MCF 10A (cell line): ENCODE measurements around the gene ZNF154. TPM values are rescaled to one million over a fixed set of nuclear protein-coding genes. Genes with fewer than 3 reads are reported as not detected.

ENCODE experiments used
- BruUV-seq: library from RNA; stranded (reverse); fragments of 400-500 nt; replicated peaks from 2 replicates; lab custom pipeline; 2021; lab: Mats Ljungman, UMichigan
- CTCF ChIA-PET: fragments of 300-600 bp; sonication (Branson Sonifier 250); formaldehyde crosslinking; extraction: SDS; loops from one replicate; lab custom pipeline; 2021; ENCODE audit warnings: antibody characterized with exemption, inconsistent platforms; lab: Yijun Ruan, JAX
- POLR2A ChIA-PET: fragments of 300-600, 350-650 bp; sonication (Branson Sonifier 250); formaldehyde crosslinking; extraction: SDS; loops from one replicate; lab custom pipeline; 2020; ENCODE audit warnings: antibody characterized with exemption, inconsistent platforms; lab: Yijun Ruan, JAX
- DNase-seq: peaks from one replicate; pipeline ENCODE4 v3.0.0-alpha.2; 2018; ENCODE audit not compliant: unreplicated experiment
- H3K27ac Mint-ChIP-seq: one replicate; pipeline ENCODE4 v1.8.0; 2022; ENCODE audit warnings: mild to moderate bottlenecking, low read depth, mixed read lengths; ENCODE audit not compliant: unreplicated experiment
- H3K27me3 Mint-ChIP-seq: one replicate; pipeline ENCODE4 v1.8.0; 2022; ENCODE audit warnings: mixed read lengths; ENCODE audit not compliant: insufficient read depth, unreplicated experiment
- H3K36me3 Mint-ChIP-seq: one replicate; pipeline ENCODE4 v1.8.0; 2022; ENCODE audit warnings: mild to moderate bottlenecking, moderate library complexity, mixed read lengths; ENCODE audit not compliant: insufficient read depth, unreplicated experiment
- H3K4me1 Mint-ChIP-seq: one replicate; pipeline ENCODE4 v1.8.0; 2022; ENCODE audit warnings: mixed read lengths; ENCODE audit not compliant: insufficient read depth, unreplicated experiment
- H3K4me3 Mint-ChIP-seq: one replicate; pipeline ENCODE4 v1.8.0; 2022; ENCODE audit warnings: mild to moderate bottlenecking, moderate library complexity, mixed read lengths; ENCODE audit not compliant: unreplicated experiment
- H3K9me3 Mint-ChIP-seq: one replicate; pipeline ENCODE4 v1.8.0; 2022; ENCODE audit warnings: mixed read lengths; ENCODE audit not compliant: unreplicated experiment
- intact Hi-C: fragments of 100-400 bp; cut with micrococcal nuclease; formaldehyde crosslinking; loops from 2 replicates; pipeline ENCODE4 v1.14.1; 2022
- total RNA-seq: library from RNA; stranded (reverse); gene quantifications from 2 replicates; pipeline ENCODE4 v1.2.3, GENCODE V29; 2022
- TF ChIP-seq, protein P1 (sequence below): fragments of 200-600 bp; IDR thresholded peaks from one replicate; pipeline ENCODE4 v1.8.0; 2022; ENCODE audit warnings: antibody characterized with exemption, mild to moderate bottlenecking; ENCODE audit not compliant: unreplicated experiment

The ZNF154 gene
- total RNA-seq, 1 experiment from 2014 or later: not detected

DNA sequence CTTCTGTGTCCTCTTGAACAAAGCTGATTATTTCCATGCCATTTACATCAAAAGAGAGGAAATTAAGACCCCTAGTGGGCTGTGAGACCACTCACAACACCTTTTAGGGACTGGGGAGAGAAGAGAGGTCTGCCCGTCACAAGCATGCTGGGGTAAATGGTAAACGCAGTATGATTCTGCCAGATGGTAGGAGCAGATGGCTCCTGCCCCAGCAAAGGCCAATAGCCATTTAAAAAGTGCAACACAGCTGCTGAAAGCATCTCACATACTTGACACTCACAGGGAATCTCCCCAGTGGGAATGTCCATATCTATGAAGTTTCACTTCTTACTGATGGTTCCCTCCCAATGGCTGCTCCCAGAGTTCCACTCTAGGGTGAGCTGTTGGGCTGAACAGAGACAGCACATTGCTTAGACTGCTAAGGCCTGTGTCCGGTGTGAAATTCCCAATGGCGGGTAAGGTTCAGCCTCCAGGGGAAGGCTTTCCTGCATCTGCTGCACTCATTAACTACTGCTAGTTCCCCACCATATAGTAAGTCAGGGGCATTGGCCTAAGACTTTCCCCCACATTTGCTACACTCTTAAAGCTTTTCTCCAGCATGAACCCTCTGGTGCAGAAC, 11.0 kb upstream of the ZNF154 start:
- Mint-ChIP-seq H3K9me3 (peaks cover 33% of the 10 kb centered on the region), H3K4me3 (no peak overlapping the region), H3K36me3 (peaks cover 36% of the 10 kb centered on the region), H3K4me1 (no peaks in the 10 kb centered on the region), H3K27me3 (no peaks in the 10 kb centered on the region), H3K27ac (no peak overlapping the region)
- POLR2A ChIA-PET: no interaction called here
- TF ChIP-seq, protein P1, sequence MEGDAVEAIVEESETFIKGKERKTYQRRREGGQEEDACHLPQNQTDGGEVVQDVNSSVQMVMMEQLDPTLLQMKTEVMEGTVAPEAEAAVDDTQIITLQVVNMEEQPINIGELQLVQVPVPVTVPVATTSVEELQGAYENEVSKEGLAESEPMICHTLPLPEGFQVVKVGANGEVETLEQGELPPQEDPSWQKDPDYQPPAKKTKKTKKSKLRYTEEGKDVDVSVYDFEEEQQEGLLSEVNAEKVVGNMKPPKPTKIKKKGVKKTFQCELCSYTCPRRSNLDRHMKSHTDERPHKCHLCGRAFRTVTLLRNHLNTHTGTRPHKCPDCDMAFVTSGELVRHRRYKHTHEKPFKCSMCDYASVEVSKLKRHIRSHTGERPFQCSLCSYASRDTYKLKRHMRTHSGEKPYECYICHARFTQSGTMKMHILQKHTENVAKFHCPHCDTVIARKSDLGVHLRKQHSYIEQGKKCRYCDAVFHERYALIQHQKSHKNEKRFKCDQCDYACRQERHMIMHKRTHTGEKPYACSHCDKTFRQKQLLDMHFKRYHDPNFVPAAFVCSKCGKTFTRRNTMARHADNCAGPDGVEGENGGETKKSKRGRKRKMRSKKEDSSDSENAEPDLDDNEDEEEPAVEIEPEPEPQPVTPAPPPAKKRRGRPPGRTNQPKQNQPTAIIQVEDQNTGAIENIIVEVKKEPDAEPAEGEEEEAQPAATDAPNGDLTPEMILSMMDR: no peak
- no peak for DNase-seq
- no TSS peak for BruUV-seq
- intact Hi-C loops: no loop called here
- CTCF ChIA-PET: no interaction called here

DNA sequence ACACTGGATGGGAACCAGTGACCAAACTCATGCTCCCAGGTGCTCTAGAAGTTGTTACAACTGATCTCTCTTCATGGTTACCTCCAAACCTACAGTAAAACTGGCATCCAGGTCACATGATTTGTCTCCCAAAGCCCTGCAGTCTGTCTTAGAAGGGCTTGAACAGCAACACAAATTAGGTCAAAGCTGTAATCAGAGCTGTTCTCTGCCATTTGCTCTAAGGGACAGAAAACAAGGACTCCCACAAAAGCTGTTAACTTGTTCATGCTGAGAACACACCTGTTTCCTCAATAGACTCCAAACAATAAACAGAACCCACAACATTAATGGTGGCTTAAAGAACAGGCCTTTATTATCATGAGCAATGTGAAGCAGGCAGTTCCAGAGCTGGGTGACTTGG, 10.4 kb upstream of the ZNF154 start:
- H3K36me3 Mint-ChIP-seq: peaks cover 30% of the 10 kb centered on the region
- no peaks in the 10 kb centered on the region for H3K27me3 Mint-ChIP-seq
- H3K4me1 Mint-ChIP-seq: no peaks in the 10 kb centered on the region
- peaks cover 31% of the 10 kb centered on the region for H3K9me3 Mint-ChIP-seq
- no peak for DNase-seq
- no TSS peak for BruUV-seq
- TF ChIP-seq, protein P1: no peak
- no peak overlapping the region for H3K27ac Mint-ChIP-seq
- CTCF ChIA-PET: interaction anchor here (0.6 kb wide), 1 partner anchor 29 kb away, joined by 3 read pairs; no protein-coding TSS in a partner anchor
- H3K4me3 Mint-ChIP-seq: no peak overlapping the region
- intact Hi-C loops: no loop called here
- POLR2A ChIA-PET: no interaction called here

DNA sequence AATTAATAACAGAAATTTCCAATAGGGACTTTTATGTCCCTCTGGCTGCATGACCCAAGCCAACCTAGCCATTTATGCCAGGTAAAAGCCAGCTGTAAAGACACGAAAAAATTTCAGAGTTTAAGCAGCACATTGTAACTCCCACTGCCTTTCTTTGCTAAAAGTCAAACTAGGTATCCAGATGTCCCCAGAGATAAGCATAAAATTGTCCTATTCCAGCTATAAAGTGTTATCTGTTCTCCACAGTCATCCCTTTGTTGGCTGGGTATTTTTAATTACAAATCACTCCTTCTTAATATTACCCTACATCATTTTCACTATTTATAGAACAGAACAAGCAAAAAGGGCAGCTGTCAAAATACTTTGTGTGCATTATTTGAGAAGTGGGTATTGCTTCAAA, 3.2 kb upstream of the ZNF154 start:
- Mint-ChIP-seq H3K27me3 (no peaks in the 10 kb centered on the region), H3K4me1 (no peaks in the 10 kb centered on the region), H3K4me3 (no peak overlapping the region), H3K27ac (no peak overlapping the region), H3K9me3 (peaks cover 35% of the 10 kb centered on the region), H3K36me3 (peaks cover 14% of the 10 kb centered on the region)
- POLR2A ChIA-PET: interaction anchor here (1.4 to 1.7 kb wide), 2 partner anchors 16 to 30 kb away, joined by 3 to 7 read pairs; partner anchors contain the start of genes ZNF551 and ZNF671
- TF ChIP-seq, protein P1: no peak
- intact Hi-C loops: no loop called here
- no peak for DNase-seq
- no TSS peak for BruUV-seq
- CTCF ChIA-PET: interaction anchor here (0.5 kb wide), 2 partner anchors 61 to 119 kb away, joined by 3 to 4 read pairs; no protein-coding TSS in a partner anchor

DNA sequence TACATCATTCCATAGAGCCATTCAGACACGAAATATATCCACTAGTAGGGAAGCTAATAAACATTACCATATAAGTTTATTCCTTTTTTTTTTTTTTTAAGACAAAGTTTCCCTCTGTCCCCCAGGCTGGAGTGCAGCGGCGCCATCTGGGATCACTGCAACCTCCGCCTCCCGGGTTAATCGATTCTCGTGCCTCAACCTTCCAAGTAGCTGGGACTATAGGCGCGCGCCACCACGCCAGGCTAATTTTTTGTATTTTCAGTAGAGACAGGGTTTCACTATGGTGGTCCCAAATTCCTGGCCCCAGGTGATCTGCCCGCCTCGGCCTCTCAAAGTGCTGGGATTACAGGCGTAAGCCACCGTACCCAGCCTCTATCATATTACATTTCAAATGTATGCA, 612 bp upstream of the ZNF154 start:
- Mint-ChIP-seq H3K27me3 (no peaks in the 10 kb centered on the region), H3K9me3 (peaks cover 30% of the 10 kb centered on the region), H3K4me3 (no peak overlapping the region), H3K27ac (no peak overlapping the region), H3K36me3 (peaks cover 14% of the 10 kb centered on the region), H3K4me1 (no peaks in the 10 kb centered on the region)
- POLR2A ChIA-PET: no interaction called here
- no peak for DNase-seq
- no TSS peak for BruUV-seq
- TF ChIP-seq, protein P1: no peak
- CTCF ChIA-PET: interaction anchor here (0.7 kb wide), 1 partner anchor 8 kb away, joined by 3 read pairs; no protein-coding TSS in a partner anchor
- intact Hi-C loops: no loop called here
